Panc1 (cell line): ENCODE measurements around the gene LIPC.

Source experiments
- SIN3A ChIP-seq: IDR thresholded peaks from 2 replicates; pipeline ENCODE4 v1.6.1; 2012; ENCODE audit warnings: low read depth, mild to moderate bottlenecking, low read length, moderate library complexity, borderline replicate concordance; ENCODE audit not compliant: insufficient read depth
- TF ChIP-seq, protein P1 (sequence below): fragments of 450-650 bp; IDR thresholded peaks from 2 replicates; pipeline ENCODE4 v1.5.1; 2017; ENCODE audit warnings: mild to moderate bottlenecking

DNA sequence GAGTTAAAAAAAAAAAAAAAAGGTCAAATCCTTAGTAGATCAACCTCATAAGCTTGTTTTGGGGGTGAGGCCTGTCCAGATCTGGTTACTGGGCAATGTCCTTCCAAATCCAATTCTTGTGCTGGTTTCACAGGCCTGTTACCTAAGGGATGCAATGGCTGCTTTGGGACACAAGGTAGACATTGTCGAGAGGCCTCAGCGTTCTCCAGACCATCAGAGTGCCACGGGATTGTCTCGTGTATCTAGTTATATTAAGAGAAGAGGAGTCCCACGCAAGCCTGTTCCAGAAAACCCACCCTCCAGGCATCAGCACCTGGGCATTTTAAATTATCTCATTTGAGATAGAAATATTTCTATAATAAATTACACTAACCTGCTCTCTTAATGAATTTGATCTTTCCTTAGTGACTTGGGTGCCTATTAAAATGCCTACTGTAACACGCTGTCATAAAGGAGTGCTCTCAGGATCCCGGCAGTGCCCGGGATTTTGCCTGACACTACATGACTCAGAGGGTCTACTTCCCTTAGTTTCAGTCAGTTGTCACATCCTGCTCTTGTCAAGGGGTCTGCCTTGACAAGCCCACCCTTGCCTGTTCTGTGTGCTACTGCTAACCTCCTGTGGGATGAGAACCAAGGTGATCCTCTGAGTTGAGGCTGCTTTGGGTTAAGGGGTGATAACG, 116.0 kb downstream of the LIPC start:
- TF ChIP-seq, protein P1, sequence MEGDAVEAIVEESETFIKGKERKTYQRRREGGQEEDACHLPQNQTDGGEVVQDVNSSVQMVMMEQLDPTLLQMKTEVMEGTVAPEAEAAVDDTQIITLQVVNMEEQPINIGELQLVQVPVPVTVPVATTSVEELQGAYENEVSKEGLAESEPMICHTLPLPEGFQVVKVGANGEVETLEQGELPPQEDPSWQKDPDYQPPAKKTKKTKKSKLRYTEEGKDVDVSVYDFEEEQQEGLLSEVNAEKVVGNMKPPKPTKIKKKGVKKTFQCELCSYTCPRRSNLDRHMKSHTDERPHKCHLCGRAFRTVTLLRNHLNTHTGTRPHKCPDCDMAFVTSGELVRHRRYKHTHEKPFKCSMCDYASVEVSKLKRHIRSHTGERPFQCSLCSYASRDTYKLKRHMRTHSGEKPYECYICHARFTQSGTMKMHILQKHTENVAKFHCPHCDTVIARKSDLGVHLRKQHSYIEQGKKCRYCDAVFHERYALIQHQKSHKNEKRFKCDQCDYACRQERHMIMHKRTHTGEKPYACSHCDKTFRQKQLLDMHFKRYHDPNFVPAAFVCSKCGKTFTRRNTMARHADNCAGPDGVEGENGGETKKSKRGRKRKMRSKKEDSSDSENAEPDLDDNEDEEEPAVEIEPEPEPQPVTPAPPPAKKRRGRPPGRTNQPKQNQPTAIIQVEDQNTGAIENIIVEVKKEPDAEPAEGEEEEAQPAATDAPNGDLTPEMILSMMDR = no peak
- no peak for TF ChIP-seq SIN3A
